HepG2 (cell line): ENCODE measurements around the gene FBRSL1. TPM values are rescaled to one million over a fixed set of nuclear protein-coding genes. Genes with fewer than 3 reads are reported as not detected.

ENCODE experiments used
- ATF7 ChIP-seq, 2 experiments: fragments of 450-650 bp in 1 of 2; sonication (generic) in 1 of 2; formaldehyde crosslinking in 1 of 2; IDR thresholded peaks; 2 replicates each; pipeline versions ENCODE4 v1.4.0 to v1.6.1; 2016 to 2020; ENCODE audit warnings: antibody characterized with exemption in 1 of 2, mild to moderate bottlenecking in 1 of 2, missing genetic modification reagents in 1 of 2
- CBX1 ChIP-seq: IDR thresholded peaks from one replicate; pipeline ENCODE4 v1.6.1; 2016; ENCODE audit warnings: antibody characterized with exemption, low read depth
- CEBPZ ChIP-seq: IDR thresholded peaks from 2 replicates; pipeline ENCODE4 v1.6.1; 2012; ENCODE audit warnings: low read length, improper control_type of control experiment
- CREBL2 ChIP-seq: sonication (generic); formaldehyde crosslinking; IDR thresholded peaks from 2 replicates; pipeline ENCODE4 v1.8.1; 2023; ENCODE audit warnings: missing genetic modification reagents, mild to moderate bottlenecking, borderline replicate concordance
- GFI1 ChIP-seq: sonication (generic); formaldehyde crosslinking; IDR thresholded peaks from 2 replicates; pipeline ENCODE4 v1.5.0; 2020; ENCODE audit warnings: missing genetic modification reagents, mild to moderate bottlenecking, borderline replicate concordance
- GZF1 ChIP-seq: sonication (generic); formaldehyde crosslinking; IDR thresholded peaks from 2 replicates; pipeline ENCODE4 v1.5.1; 2020; ENCODE audit warnings: mild to moderate bottlenecking, missing genetic modification reagents
- HOXA9 ChIP-seq: sonication (generic); formaldehyde crosslinking; IDR thresholded peaks from 2 replicates; pipeline ENCODE4 v1.8.1; 2022; ENCODE audit warnings: missing genetic modification reagents, mild to moderate bottlenecking, moderate library complexity, borderline replicate concordance
- MEIS2 ChIP-seq: sonication (generic); formaldehyde crosslinking; IDR thresholded peaks from 2 replicates; pipeline ENCODE4 v1.9.0; 2021; ENCODE audit warnings: mild to moderate bottlenecking, missing genetic modification reagents
- NKX3-1 ChIP-seq: sonication (generic); formaldehyde crosslinking; IDR thresholded peaks from 2 replicates; pipeline ENCODE4 v1.5.0; 2020; ENCODE audit warnings: missing genetic modification reagents
- RBAK ChIP-seq: sonication (generic); formaldehyde crosslinking; IDR thresholded peaks from 2 replicates; pipeline ENCODE4 v1.5.1; 2020; ENCODE audit warnings: mild to moderate bottlenecking, missing genetic modification reagents
- RFX5 ChIP-seq: IDR thresholded peaks from 2 replicates; pipeline ENCODE4 v1.6.1; 2011; ENCODE audit warnings: low read depth, low read length, improper control_type of control experiment
- TBP ChIP-seq: sonication (generic); formaldehyde crosslinking; IDR thresholded peaks from 2 replicates; pipeline ENCODE4 v1.5.0; 2020; ENCODE audit warnings: missing genetic modification reagents
- U2AF2 ChIP-seq: fragments of 200-400 bp; formaldehyde crosslinking; IDR thresholded peaks from 2 replicates; pipeline ENCODE4 v1.6.1; 2017; ENCODE audit warnings: low read depth, mild to moderate bottlenecking, low read length
- ZFP36L1 ChIP-seq: sonication (generic); formaldehyde crosslinking; IDR thresholded peaks from 2 replicates; pipeline ENCODE4 v1.8.0; 2022; ENCODE audit warnings: mild to moderate bottlenecking, missing genetic modification reagents, moderate library complexity
- ZFY ChIP-seq: sonication (generic); formaldehyde crosslinking; IDR thresholded peaks from 2 replicates; pipeline ENCODE4 v1.4.0; 2020; ENCODE audit warnings: missing genetic modification reagents
- ZNF256 ChIP-seq: sonication (generic); formaldehyde crosslinking; conservative IDR thresholded peaks from 2 replicates; pipeline ENCODE4 v1.4.0; 2020; ENCODE audit warnings: missing genetic modification reagents
- ZNF383 ChIP-seq: sonication (generic); formaldehyde crosslinking; IDR thresholded peaks from 2 replicates; pipeline ENCODE4 v1.4.0; 2020; ENCODE audit warnings: missing genetic modification reagents, mild to moderate bottlenecking, borderline replicate concordance
- ZNF510 ChIP-seq: sonication (generic); formaldehyde crosslinking; IDR thresholded peaks from 2 replicates; pipeline ENCODE4 v1.4.0; 2020; ENCODE audit warnings: low read depth, mild to moderate bottlenecking, missing genetic modification reagents
- ZNF614 ChIP-seq: IDR thresholded peaks from 2 replicates; pipeline ENCODE4 v1.6.1; 2018; ENCODE audit warnings: missing biosample characterization, missing genetic modification reagents, inconsistent platforms, borderline replicate concordance
- ZNF7 ChIP-seq: IDR thresholded peaks from 2 replicates; pipeline ENCODE4 v1.6.1; 2016; ENCODE audit warnings: missing biosample characterization, missing genetic modification reagents
- ZNF709 ChIP-seq: sonication (generic); formaldehyde crosslinking; IDR thresholded peaks from 2 replicates; pipeline ENCODE4 v1.5.0; 2020; ENCODE audit warnings: mild to moderate bottlenecking, missing genetic modification reagents
- ZNF777 ChIP-seq: sonication (generic); formaldehyde crosslinking; IDR thresholded peaks from 2 replicates; pipeline ENCODE4 v1.4.0; 2020; ENCODE audit warnings: missing genetic modification reagents
- ZNF788 ChIP-seq: sonication (generic); formaldehyde crosslinking; IDR thresholded peaks from 2 replicates; pipeline ENCODE4 v1.5.0; 2020; ENCODE audit warnings: mild to moderate bottlenecking, missing genetic modification reagents, borderline replicate concordance
- ZSCAN9 ChIP-seq: IDR thresholded peaks from 2 replicates; pipeline ENCODE4 v1.6.1; 2016; ENCODE audit warnings: borderline replicate concordance
- polyA plus RNA-seq, 8 experiments: library from polyadenylated mRNA; depleted of rRNA in 3 of 8; stranded (reverse) in 7 of 8; unstranded in 1 of 8; fragments of >200 nt; fragmentation: Illumina TruSeq in 4 of 8; extraction: Trizol in 4 of 8; gene quantifications; 2 replicates each; pipeline versions ENCODE4 v1.2.1 to v1.2.3, GENCODE V29; 2011 to 2016; ENCODE audit warnings: low read depth in 4 of 8, missing spikeins in 1 of 8, mixed read lengths in 1 of 8; ENCODE audit not compliant: insufficient read depth in 1 of 8
- total RNA-seq, 5 experiments: library from RNA; depleted of rRNA; stranded (reverse); fragments of >200 nt; fragmentation: Illumina TruSeq; extraction: Trizol; gene quantifications; 2 replicates each; pipeline ENCODE4 v1.2.3, GENCODE V29; 2016; ENCODE audit warnings: low read depth in 1 of 5

Gene FBRSL1
- total and polyA plus RNA-seq, 2 of the 13 experiments (the other 11 are each of a cell fraction or from before 2014, with no cell fraction given) = 3.6 to 7.9 TPM

GRCh38 chr12:132471011-132471857 lies 18.7 kb upstream of the FBRSL1 start (continued):
- TF ChIP-seq ZNF383 (CRISPR knock-in tag) = no peak
- TF ChIP-seq HOXA9 = no peak
- TF ChIP-seq ZFP36L1 = peak; percentile 84; the same call in 1 of the 2 replicates
- TF ChIP-seq MEIS2 (CRISPR knock-in tag) = peak; percentile 93
- peak; percentile 84 for TF ChIP-seq ZNF709
- TF ChIP-seq ZNF256 (CRISPR knock-in tag) = no peak
- no peak for TF ChIP-seq RFX5
- no peak for TF ChIP-seq CREBL2 (CRISPR knock-in tag)
- TF ChIP-seq NKX3-1 (CRISPR knock-in tag) = 0 out of 2 replicates have a peak, but pooled peaks have one; percentile 37
- TF ChIP-seq ZNF788 = peak; percentile 86; the same call in 1 of the 2 replicates
- TF ChIP-seq RBAK = 0 out of 2 replicates have a peak, but pooled peaks have one; percentile 51
- no peak for TF ChIP-seq ZNF7 (CRISPR knock-in tag)
- TF ChIP-seq ZNF777 (CRISPR knock-in tag) = no peak
- peak; percentile 62 for TF ChIP-seq ATF7 (IDR thresholded peaks at IDR 0.05)
- TF ChIP-seq ATF7 (CRISPR knock-in tag; IDR thresholded peaks at IDR 0.05) = peak; percentile 76; the same call in 1 of the 2 replicates
- no peak for TF ChIP-seq CBX1
- peak; percentile 77 for TF ChIP-seq ZNF614 (CRISPR knock-in tag)
- TF ChIP-seq ZSCAN9 (CRISPR knock-in tag) = peak; percentile 70
- TF ChIP-seq GFI1 (CRISPR knock-in tag) = peak; percentile 52; the same call in 1 of the 2 replicates
- no peak for TF ChIP-seq TBP
- TF ChIP-seq GZF1 = no peak
- TF ChIP-seq CEBPZ = no peak
- TF ChIP-seq ZNF510 (CRISPR knock-in tag) = no peak
- no peak for TF ChIP-seq ZFY (CRISPR knock-in tag)
- TF ChIP-seq U2AF2 = no peak
